ENCODE measurements around the gene NPAS4.

Gene NPAS4

DNA sequence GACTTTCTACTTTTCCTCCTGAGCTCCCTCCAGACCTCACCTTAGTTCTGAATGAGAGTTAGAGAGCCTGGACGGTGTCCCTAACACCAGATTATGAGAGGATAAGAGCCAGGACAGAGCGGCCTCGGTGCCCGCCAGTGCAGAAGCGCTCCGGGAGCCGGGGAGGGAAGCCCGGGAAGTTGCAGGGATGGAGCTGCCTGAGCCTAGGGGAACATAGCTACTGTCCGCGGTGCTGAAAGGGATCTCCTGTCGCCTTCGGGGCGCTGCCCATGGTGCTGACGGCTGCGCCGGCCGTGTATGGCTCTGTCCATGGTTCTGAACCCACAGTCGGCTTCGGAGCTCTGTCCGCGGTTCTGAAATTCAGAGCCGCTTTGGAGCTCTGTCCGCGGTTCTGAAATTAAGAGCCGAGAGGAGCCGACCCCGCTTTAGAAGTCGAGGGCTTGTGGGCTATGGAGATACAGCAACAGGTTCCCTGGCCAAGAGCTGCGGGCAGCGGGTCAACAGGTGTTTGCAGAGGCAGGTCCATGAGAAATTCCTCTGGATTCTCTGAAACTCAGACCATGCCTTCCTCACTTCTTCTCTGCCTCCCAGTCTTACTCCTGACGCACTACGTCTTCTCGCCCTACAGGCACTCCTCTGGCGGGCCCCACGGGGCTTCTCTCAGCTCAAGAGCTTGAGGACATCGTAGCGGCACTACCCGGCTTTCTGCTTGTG, 814 bp downstream of the NPAS4 start (continued):
- TF ChIP-seq ZNF626 (tag by site-specific recombination; IDR thresholded peaks at IDR 0.05), result no peak
- peak; percentile 61; the same call in 1 of the 2 replicates for TF ChIP-seq ZBTB17 (tag by site-specific recombination; IDR thresholded peaks at IDR 0.05)
- peak; percentile 84 for TF ChIP-seq ZNF394 (tag by site-specific recombination; IDR thresholded peaks at IDR 0.05; ENCODE audit: borderline replicate concordance)
- TF ChIP-seq ZSCAN30 (tag by site-specific recombination; IDR thresholded peaks at IDR 0.05), result peak; percentile 95
- no peak for TF ChIP-seq ZNF621 (tag by site-specific recombination; IDR thresholded peaks at IDR 0.05)
- no peak for TF ChIP-seq ZNF19 (tag by site-specific recombination; IDR thresholded peaks at IDR 0.05; ENCODE audit: low read depth)
- no peak for TF ChIP-seq PRDM1 (tag by site-specific recombination; IDR thresholded peaks at IDR 0.05)
- TF ChIP-seq ZNF202 (tag by site-specific recombination; IDR thresholded peaks at IDR 0.05; ENCODE audit: borderline replicate concordance), result no peak
- TF ChIP-seq MZF1 (tag by site-specific recombination; IDR thresholded peaks at IDR 0.05; ENCODE audit: borderline replicate concordance), result 0 out of 2 replicates have a peak, but pooled peaks have one; percentile 28
- TF ChIP-seq SCRT2 (tag by site-specific recombination; IDR thresholded peaks at IDR 0.05), result peak; percentile 87
- TF ChIP-seq ZNF560 (tag by site-specific recombination; IDR thresholded peaks at IDR 0.05; ENCODE audit: borderline replicate concordance), result no peak
- no peak; the same call in 1 of the 2 replicates for TF ChIP-seq GLIS2 (tag by site-specific recombination; IDR thresholded peaks at IDR 0.05)
- TF ChIP-seq ZNF660 (tag by site-specific recombination; IDR thresholded peaks at IDR 0.05), result peak; percentile 94
- TF ChIP-seq MYNN (tag by site-specific recombination; IDR thresholded peaks at IDR 0.05; ENCODE audit: borderline replicate concordance), result 0 out of 2 replicates have a peak, but pooled peaks have one; percentile 26
- TF ChIP-seq, protein P1, sequence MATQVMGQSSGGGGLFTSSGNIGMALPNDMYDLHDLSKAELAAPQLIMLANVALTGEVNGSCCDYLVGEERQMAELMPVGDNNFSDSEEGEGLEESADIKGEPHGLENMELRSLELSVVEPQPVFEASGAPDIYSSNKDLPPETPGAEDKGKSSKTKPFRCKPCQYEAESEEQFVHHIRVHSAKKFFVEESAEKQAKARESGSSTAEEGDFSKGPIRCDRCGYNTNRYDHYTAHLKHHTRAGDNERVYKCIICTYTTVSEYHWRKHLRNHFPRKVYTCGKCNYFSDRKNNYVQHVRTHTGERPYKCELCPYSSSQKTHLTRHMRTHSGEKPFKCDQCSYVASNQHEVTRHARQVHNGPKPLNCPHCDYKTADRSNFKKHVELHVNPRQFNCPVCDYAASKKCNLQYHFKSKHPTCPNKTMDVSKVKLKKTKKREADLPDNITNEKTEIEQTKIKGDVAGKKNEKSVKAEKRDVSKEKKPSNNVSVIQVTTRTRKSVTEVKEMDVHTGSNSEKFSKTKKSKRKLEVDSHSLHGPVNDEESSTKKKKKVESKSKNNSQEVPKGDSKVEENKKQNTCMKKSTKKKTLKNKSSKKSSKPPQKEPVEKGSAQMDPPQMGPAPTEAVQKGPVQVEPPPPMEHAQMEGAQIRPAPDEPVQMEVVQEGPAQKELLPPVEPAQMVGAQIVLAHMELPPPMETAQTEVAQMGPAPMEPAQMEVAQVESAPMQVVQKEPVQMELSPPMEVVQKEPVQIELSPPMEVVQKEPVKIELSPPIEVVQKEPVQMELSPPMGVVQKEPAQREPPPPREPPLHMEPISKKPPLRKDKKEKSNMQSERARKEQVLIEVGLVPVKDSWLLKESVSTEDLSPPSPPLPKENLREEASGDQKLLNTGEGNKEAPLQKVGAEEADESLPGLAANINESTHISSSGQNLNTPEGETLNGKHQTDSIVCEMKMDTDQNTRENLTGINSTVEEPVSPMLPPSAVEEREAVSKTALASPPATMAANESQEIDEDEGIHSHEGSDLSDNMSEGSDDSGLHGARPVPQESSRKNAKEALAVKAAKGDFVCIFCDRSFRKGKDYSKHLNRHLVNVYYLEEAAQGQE (tag by site-specific recombination; IDR thresholded peaks at IDR 0.05), result peak; percentile 100
- TF ChIP-seq ZBTB20 (tag by site-specific recombination; IDR thresholded peaks at IDR 0.05), result no peak
- TF ChIP-seq, protein P2, sequence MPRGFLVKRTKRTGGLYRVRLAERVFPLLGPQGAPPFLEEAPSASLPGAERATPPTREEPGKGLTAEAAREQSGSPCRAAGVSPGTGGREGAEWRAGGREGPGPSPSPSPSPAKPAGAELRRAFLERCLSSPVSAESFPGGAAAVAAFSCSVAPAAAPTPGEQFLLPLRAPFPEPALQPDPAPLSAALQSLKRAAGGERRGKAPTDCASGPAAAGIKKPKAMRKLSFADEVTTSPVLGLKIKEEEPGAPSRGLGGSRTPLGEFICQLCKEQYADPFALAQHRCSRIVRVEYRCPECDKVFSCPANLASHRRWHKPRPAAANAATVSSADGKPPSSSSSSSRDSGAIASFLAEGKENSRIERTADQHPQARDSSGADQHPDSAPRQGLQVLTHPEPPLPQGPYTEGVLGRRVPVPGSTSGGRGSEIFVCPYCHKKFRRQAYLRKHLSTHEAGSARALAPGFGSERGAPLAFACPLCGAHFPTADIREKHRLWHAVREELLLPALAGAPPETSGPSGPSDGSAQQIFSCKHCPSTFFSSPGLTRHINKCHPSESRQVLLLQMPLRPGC (tag by site-specific recombination; IDR thresholded peaks at IDR 0.05), result peak; percentile 73
- peak; percentile 78 for TF ChIP-seq ZFP37 (tag by site-specific recombination; IDR thresholded peaks at IDR 0.05)
- no peak for TF ChIP-seq ZNF677 (tag by site-specific recombination; IDR thresholded peaks at IDR 0.05)
- no peak for TF ChIP-seq ZNF133 (tag by site-specific recombination; IDR thresholded peaks at IDR 0.05)
- TF ChIP-seq ZFP3 (tag by site-specific recombination; IDR thresholded peaks at IDR 0.05; ENCODE audit: low read depth), result no peak
- no peak for TF ChIP-seq ZNF585B (tag by site-specific recombination; IDR thresholded peaks at IDR 0.05)
- peak; percentile 89; the same call in 1 of the 2 replicates for TF ChIP-seq ZNF391 (tag by site-specific recombination; IDR thresholded peaks at IDR 0.05; ENCODE audit: borderline replicate concordance, low read depth)
- TF ChIP-seq, protein P3, sequence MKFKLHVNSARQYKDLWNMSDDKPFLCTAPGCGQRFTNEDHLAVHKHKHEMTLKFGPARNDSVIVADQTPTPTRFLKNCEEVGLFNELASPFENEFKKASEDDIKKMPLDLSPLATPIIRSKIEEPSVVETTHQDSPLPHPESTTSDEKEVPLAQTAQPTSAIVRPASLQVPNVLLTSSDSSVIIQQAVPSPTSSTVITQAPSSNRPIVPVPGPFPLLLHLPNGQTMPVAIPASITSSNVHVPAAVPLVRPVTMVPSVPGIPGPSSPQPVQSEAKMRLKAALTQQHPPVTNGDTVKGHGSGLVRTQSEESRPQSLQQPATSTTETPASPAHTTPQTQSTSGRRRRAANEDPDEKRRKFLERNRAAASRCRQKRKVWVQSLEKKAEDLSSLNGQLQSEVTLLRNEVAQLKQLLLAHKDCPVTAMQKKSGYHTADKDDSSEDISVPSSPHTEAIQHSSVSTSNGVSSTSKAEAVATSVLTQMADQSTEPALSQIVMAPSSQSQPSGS (tag by site-specific recombination; IDR thresholded peaks at IDR 0.05; ENCODE audit: low read depth), result no peak
- peak; percentile 25; the same call in 1 of the 2 replicates for TF ChIP-seq ZNF76 (tag by site-specific recombination; IDR thresholded peaks at IDR 0.05; ENCODE audit: borderline replicate concordance, low read depth)
- no peak for TF ChIP-seq ZNF530 (tag by site-specific recombination; IDR thresholded peaks at IDR 0.05; ENCODE audit: low read depth)
- TF ChIP-seq, protein P4, sequence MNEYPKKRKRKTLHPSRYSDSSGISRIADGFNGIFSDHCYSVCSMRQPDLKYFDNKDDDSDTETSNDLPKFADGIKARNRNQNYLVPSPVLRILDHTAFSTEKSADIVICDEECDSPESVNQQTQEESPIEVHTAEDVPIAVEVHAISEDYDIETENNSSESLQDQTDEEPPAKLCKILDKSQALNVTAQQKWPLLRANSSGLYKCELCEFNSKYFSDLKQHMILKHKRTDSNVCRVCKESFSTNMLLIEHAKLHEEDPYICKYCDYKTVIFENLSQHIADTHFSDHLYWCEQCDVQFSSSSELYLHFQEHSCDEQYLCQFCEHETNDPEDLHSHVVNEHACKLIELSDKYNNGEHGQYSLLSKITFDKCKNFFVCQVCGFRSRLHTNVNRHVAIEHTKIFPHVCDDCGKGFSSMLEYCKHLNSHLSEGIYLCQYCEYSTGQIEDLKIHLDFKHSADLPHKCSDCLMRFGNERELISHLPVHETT (tag by site-specific recombination; IDR thresholded peaks at IDR 0.05), result peak; percentile 87; the same call in 1 of the 2 replicates
- TF ChIP-seq FEZF1 (tag by site-specific recombination; IDR thresholded peaks at IDR 0.05), result no peak
- TF ChIP-seq, protein P5, sequence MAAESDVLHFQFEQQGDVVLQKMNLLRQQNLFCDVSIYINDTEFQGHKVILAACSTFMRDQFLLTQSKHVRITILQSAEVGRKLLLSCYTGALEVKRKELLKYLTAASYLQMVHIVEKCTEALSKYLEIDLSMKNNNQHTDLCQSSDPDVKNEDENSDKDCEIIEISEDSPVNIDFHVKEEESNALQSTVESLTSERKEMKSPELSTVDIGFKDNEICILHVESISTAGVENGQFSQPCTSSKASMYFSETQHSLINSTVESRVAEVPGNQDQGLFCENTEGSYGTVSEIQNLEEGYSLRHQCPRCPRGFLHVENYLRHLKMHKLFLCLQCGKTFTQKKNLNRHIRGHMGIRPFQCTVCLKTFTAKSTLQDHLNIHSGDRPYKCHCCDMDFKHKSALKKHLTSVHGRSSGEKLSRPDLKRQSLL (tag by site-specific recombination; IDR thresholded peaks at IDR 0.05), result peak; percentile 61
